Frontal cortex (tissue), 4 donors: ENCODE measurements around the gene FCAR. TPM values are rescaled to one million over a fixed set of nuclear protein-coding genes. Genes with fewer than 3 reads are reported as not detected.
"Not testable (repeated sequence)": the region's sequence is repeated elsewhere in the genome, so short reads cannot be mapped to it uniquely, and the experiment has no call there.

ENCODE experiments used
- DNase-seq, 2 donors: peaks; one replicate each; pipeline ENCODE4 v3.0.0; 2012; ENCODE audit warnings: low spot score in 2 of 2
- FAIRE-seq: peaks from 2 replicates; lab custom pipeline; 2012; peaks lifted over from hg19 to GRCh38; lab: Jason Lieb, UNC
- small RNA-seq: library from RNA; depleted of rRNA; stranded (forward); fragments of <200 nt; gene quantifications from one replicate; pipeline ENCODE3, GENCODE V24; 2014
- total RNA-seq: library from RNA; depleted of rRNA; stranded (reverse); fragments of >200 nt; gene quantifications from one replicate; pipeline ENCODE4 v1.2.3, GENCODE V29; 2014
- donor health status: control.
- donor health status: control.
- donor health status: control.

The FCAR gene
- total RNA-seq, 1 donor from 2014 or later = 0.41 TPM

- FAIRE-seq (no peak), DNase-seq (no peak)
Observed at GRCh38 chr19:54938906-54939305, 64.9 kb downstream of the FCAR start.

- not testable (repeated sequence) for DNase-seq, FAIRE-seq
Observed at GRCh38 chr19:54939538-54939937, 65.5 kb downstream of the FCAR start.

Small RNA genes lying within 50 kb of the gene (small RNA-seq; reads per million reads assigned to genes)
- gene RNU6-222P = not detected

Other genes with a start within 250 kb of the FCAR start
- gene LILRB1, start 243.8 kb upstream of the FCAR start, total RNA-seq = not detected
- 0.82 TPM for gene LILRB4, start 211.2 kb upstream of the FCAR start, total RNA-seq
- not detected for gene KIR3DL3, start 149.8 kb upstream of the FCAR start, total RNA-seq
- gene KIR2DL3, start 135.7 kb upstream of the FCAR start, total RNA-seq = not detected
- not detected for gene KIR2DL1, start 104.4 kb upstream of the FCAR start, total RNA-seq
- not detected for gene KIR2DL4, start 70.6 kb upstream of the FCAR start, total RNA-seq
- gene KIR3DL1, start 57.8 kb upstream of the FCAR start, total RNA-seq = not detected
- gene KIR2DS4, start 41.6 kb upstream of the FCAR start, total RNA-seq = not detected
- gene KIR3DL2, start 23.8 kb upstream of the FCAR start, total RNA-seq = not detected
- gene NCR1, start 31.9 kb downstream of the FCAR start, total RNA-seq = not detected
- 0.82 TPM for gene NLRP7, start 73.3 kb downstream of the FCAR start, total RNA-seq
- 13.5 TPM for gene NLRP2, start 92.1 kb downstream of the FCAR start, total RNA-seq
- gene GP6, start 164.0 kb downstream of the FCAR start, total RNA-seq = under 0.01 TPM
- 14.3 TPM for gene RDH13, start 188.9 kb downstream of the FCAR start, total RNA-seq
- 2.9 TPM for gene EPS8L1, start 201.6 kb downstream of the FCAR start, total RNA-seq
- gene PPP1R12C, start 243.4 kb downstream of the FCAR start, total RNA-seq = 16.7 TPM